DMS 273 (cell line): ENCODE measurements around the gene LRRC32.
"Not testable (repeated sequence)": the region's sequence is repeated elsewhere in the genome, so short reads cannot be mapped to it uniquely, and the experiment has no call there.

Source experiments
- DNase-seq: peaks from one replicate; lab custom pipeline; 2025; ENCODE audit not compliant: unreplicated experiment; lab: John Stamatoyannopoulos, UW

LRRC32 gene

GRCh38 chr11:76616676-76617552, 53.6 kb downstream of the LRRC32 start:
- no peak for DNase-seq

- DNase-seq, result peak; percentile 77
These were observed 54.6 kb downstream of the LRRC32 start for GRCh38 chr11:76615950-76616349.

GRCh38 chr11:76614471-76615179, 55.9 kb downstream of the LRRC32 start:
- peak; percentile 11 for DNase-seq

- no peak for DNase-seq
These were observed 56.6 kb downstream of the LRRC32 start for GRCh38 chr11:76613901-76614300.

- DNase-seq, result no peak
These were observed 58.3 kb downstream of the LRRC32 start for GRCh38 chr11:76612226-76612625.

GRCh38 chr11:76610871-76611475, 59.6 kb downstream of the LRRC32 start:
- DNase-seq, result peak; percentile 73

GRCh38 chr11:76610371-76610770, 60.2 kb downstream of the LRRC32 start:
- DNase-seq, result no peak

GRCh38 chr11:76609736-76610370, 60.7 kb downstream of the LRRC32 start:
- peak; percentile 68 for DNase-seq

GRCh38 chr11:76608879-76609460, 61.6 kb downstream of the LRRC32 start:
- DNase-seq, result not testable (repeated sequence)

GRCh38 chr11:76608228-76608627, 62.3 kb downstream of the LRRC32 start:
- DNase-seq, result not testable (repeated sequence)
